Lung (tissue), 12 donors: ENCODE measurements around the gene PPP5C. TPM values are rescaled to one million over a fixed set of nuclear protein-coding genes. Genes with fewer than 3 reads are reported as not detected.
"Not testable (repeated sequence)": the region's sequence is repeated elsewhere in the genome, so short reads cannot be mapped to it uniquely, and the experiment has no call there.

Experiments
- ATAC-seq: fragments of 200-7000 bp; cut with Tn5 transposase; one replicate; pipeline ENCODE4 v1.9.1; 2020; ENCODE audit warnings: moderate number of reproducible peaks; ENCODE audit not compliant: insufficient read depth, low FRiP score
- DNase-seq, 3 donors: peaks; one replicate each; pipeline ENCODE4 v3.0.0-alpha.2; 2013 to 2017
- H3K27ac ChIP-seq, 2 donors: one replicate each; pipeline ENCODE4 v1.5.1; 2013; ENCODE audit warnings: mild to moderate bottlenecking in 2 of 2, moderate library complexity in 2 of 2, control low read depth in 1 of 2, inconsistent platforms in 1 of 2, low read depth in 1 of 2, low read length in 1 of 2
- H3K27me3 ChIP-seq, 3 donors: one replicate each; pipeline ENCODE4 v1.5.1; 2013; ENCODE audit warnings: low read length in 2 of 3; ENCODE audit not compliant: control insufficient read depth in 3 of 3, insufficient read depth in 3 of 3
- H3K36me3 ChIP-seq, 4 donors: one replicate each; pipeline ENCODE4 v1.5.1; 2013; ENCODE audit warnings: low read length in 4 of 4, mild to moderate bottlenecking in 1 of 4, moderate library complexity in 1 of 4; ENCODE audit not compliant: control insufficient read depth in 4 of 4, insufficient read depth in 4 of 4
- H3K4me1 ChIP-seq, 5 donors: one replicate each; pipeline ENCODE4 v1.5.1; 2013; ENCODE audit warnings: low read length in 5 of 5, mild to moderate bottlenecking in 2 of 5, moderate library complexity in 1 of 5; ENCODE audit not compliant: control insufficient read depth in 5 of 5, insufficient read depth in 5 of 5
- H3K4me3 ChIP-seq: one replicate; pipeline ENCODE4 v1.5.1; 2013; ENCODE audit warnings: mild to moderate bottlenecking, control low read depth, moderate library complexity
- H3K9ac ChIP-seq, 2 donors: one replicate each; pipeline ENCODE4 v1.5.1; 2013; ENCODE audit warnings: low read length in 2 of 2, control low read depth in 1 of 2; ENCODE audit not compliant: insufficient read depth in 1 of 2
- H3K9me3 ChIP-seq, 4 donors: one replicate each; pipeline ENCODE4 v1.5.1; 2013; ENCODE audit warnings: low read length in 3 of 4, mild to moderate bottlenecking in 1 of 4, moderate library complexity in 1 of 4; ENCODE audit not compliant: control insufficient read depth in 4 of 4, insufficient read depth in 3 of 4
- WGBS, 2 donors: extraction: QIAGEN DNeasy Blood & Tissue Kit; methylation state at CpG; one replicate each; pipeline ENCODE4 v1.1.7; 2013; 5-methylcytosine and 5-hydroxymethylcytosine counted together
- polyA plus RNA-seq, 2 donors: library from polyadenylated mRNA; stranded (reverse); fragments of 200-250 nt; gene quantifications; one replicate each; pipeline ENCODE4 v1.2.1, GENCODE V29; 2013
- total RNA-seq, 2 donors: library from RNA; depleted of rRNA in 1 of 2; stranded (reverse); fragments of >200 nt in 1 of 2; gene quantifications; one replicate each; pipeline ENCODE4 v1.2.1, GENCODE V29; 2014 to 2021
- TF ChIP-seq, protein P1 (sequence below): IDR thresholded peaks from 2 replicates; pipeline ENCODE4 v1.5.1; 2012; ENCODE audit warnings: mild to moderate bottlenecking; ENCODE audit errors: control extremely low read depth, extremely low read depth
- donor health status: control.
- donor health status: control.
- donor health status: Bipolar disorder and iron deficiency.
- donor health status: healthy.
- donor health status: DM: yes; HTN: yes; CAD: no.

Gene PPP5C
- total and polyA plus RNA-seq, 4 donors: 48.5 to 69.8 (median 54.6) TPM

DNA sequence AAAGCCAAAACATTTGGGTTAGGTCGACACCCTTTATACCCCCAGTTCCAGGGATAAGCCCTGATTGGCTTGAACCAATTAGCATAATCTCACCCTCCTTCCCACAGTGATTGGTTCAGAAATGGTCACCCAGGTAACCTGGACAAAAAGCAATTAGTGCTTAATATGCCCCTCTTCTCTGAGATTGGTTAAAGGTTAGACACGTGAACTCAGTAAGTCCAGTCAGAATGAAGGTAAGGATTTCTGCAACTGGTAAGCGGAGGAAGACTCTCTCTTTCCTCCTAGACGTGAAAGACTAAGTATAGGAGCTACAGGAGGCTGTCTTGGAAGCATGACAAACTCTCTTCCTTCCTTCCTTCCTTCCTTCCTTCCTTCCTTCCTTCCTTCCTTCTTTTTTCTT is 83.1 kb downstream of the PPP5C start:
- Histone ChIP-seq H3K36me3 (no peaks in the 10 kb centered on the region), H3K9ac (no peak overlapping the region), H3K27me3 (peaks cover 0 to 2% (median 0%) of the 10 kb centered on the region in 3 donors), H3K27ac (no peak overlapping the region), H3K9me3 (no peaks in the 10 kb centered on the region), H3K4me3 (no peak overlapping the region), H3K4me1 (peaks cover 0 to 15% (median 3%) of the 10 kb centered on the region in 5 donors)
- TF ChIP-seq, protein P1, sequence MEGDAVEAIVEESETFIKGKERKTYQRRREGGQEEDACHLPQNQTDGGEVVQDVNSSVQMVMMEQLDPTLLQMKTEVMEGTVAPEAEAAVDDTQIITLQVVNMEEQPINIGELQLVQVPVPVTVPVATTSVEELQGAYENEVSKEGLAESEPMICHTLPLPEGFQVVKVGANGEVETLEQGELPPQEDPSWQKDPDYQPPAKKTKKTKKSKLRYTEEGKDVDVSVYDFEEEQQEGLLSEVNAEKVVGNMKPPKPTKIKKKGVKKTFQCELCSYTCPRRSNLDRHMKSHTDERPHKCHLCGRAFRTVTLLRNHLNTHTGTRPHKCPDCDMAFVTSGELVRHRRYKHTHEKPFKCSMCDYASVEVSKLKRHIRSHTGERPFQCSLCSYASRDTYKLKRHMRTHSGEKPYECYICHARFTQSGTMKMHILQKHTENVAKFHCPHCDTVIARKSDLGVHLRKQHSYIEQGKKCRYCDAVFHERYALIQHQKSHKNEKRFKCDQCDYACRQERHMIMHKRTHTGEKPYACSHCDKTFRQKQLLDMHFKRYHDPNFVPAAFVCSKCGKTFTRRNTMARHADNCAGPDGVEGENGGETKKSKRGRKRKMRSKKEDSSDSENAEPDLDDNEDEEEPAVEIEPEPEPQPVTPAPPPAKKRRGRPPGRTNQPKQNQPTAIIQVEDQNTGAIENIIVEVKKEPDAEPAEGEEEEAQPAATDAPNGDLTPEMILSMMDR: no peak
- 66 to 72% methylated on average over 4 of the region's 4 CpGs for WGBS, 2 donors
- DNase-seq (no peak), ATAC-seq (no peak)

DNA sequence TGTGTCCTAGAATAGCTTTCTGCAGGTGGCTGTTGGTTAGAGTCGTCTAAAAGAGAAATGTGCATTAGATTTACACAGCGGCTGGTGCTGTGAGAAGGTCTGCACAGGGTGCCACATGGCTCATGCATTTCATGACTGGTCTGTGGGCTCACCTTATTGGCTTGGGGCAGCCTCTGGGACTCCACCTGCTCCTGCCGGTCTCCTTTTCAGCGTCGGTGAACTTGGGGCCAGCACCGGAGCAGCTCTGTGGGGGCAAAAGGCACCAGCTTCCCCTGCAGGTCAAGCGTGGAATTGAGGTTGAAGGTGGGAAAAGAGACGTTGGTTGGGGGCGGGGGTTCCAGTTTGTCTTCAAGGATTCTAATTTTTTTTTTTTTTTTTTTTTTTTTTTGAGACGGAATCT is 84.9 kb downstream of the PPP5C start:
- no peaks in the 10 kb centered on the region for H3K9me3 ChIP-seq
- WGBS, 2 donors: 43% methylated on average over 9 to 10 of the region's 10 CpGs
- DNase-seq (no peak), ATAC-seq (no peak)
- H3K4me1 ChIP-seq: peaks cover 0 to 4% (median 3%) of the 10 kb centered on the region in 5 donors
- no peaks in the 10 kb centered on the region for H3K36me3 ChIP-seq
- H3K4me3 ChIP-seq: no peak overlapping the region
- H3K27me3 ChIP-seq: peaks cover 0 to 2% (median 0%) of the 10 kb centered on the region in 3 donors
- TF ChIP-seq, protein P1: no peak
- no peak overlapping the region for H3K27ac ChIP-seq
- no peak overlapping the region for H3K9ac ChIP-seq

DNA sequence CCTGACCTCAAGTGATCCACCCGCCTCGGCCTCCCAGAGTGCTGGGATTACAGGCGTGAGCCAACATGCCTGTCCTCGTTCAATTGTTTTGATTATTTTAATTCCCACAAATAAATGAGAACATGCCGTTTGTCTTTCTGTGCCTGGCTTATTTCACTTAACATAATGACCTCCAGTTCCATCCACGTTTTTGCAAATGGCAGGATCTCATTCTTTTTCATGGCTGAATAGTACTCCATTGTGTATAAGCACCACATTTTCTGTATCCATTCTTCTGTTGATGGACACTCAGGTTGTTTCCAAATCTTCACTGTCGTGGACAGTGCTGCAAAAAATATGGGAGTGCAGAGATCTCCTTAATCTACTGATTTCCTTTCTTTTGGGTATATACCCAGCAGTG is 86.6 kb downstream of the PPP5C start:
- not testable (repeated sequence) for H3K9ac ChIP-seq, ATAC-seq, H3K27ac ChIP-seq, H3K27me3 ChIP-seq, DNase-seq, H3K36me3 ChIP-seq, H3K4me1 ChIP-seq, H3K9me3 ChIP-seq, H3K4me3 ChIP-seq
- 68 to 79% methylated on average over 7 of the region's 7 CpGs for WGBS, 2 donors

DNA sequence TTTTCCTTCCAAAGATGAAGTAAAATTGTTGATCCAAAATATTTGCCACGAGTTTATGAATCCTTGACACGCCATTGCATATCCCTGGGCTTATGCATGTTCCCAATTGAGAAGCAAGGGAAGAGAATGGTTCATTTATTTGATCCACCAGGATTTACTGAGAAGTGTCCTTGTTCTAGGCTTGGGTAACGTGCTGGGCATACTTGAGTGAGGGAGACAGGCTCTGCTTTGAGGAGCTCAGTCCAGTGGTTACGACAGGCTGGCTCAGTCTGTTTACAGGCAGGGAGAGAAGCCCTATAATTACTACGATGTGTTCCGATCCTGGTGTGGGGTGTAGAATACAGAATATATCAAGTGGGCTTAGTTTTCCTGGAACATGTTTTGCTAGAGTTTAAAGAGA is 88.1 kb downstream of the PPP5C start:
- Histone ChIP-seq H3K9ac (no peak overlapping the region), H3K4me1 (no peaks in the 10 kb centered on the region), H3K36me3 (no peaks in the 10 kb centered on the region), H3K4me3 (no peak overlapping the region), H3K27me3 (peaks cover 0 to 2% (median 0%) of the 10 kb centered on the region in 3 donors), H3K9me3 (no peaks in the 10 kb centered on the region), H3K27ac (no peak overlapping the region)
- DNase-seq (no peak), ATAC-seq (no peak)
- TF ChIP-seq, protein P1: no peak
- WGBS, 2 donors: 48 to 49% methylated on average over 6 of the region's 6 CpGs

DNA sequence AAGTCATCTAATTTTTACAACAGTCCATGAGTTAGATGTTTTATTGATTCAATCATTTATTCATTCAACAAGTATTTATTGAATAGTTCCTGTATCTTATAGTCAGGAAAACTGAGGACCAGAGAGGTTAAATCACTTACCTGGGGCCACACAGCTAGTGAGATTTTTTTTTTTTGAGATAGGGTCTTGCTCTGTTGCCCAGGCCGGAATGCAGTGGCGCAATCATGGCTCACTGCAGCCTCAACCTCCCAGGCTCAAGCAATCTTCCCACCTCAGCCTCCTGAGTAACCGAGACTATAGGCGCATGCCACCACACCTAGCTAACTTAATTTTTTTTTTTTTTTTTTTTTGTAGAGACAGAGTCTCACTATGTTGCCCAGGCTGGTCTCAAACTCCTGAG is 88.8 kb downstream of the PPP5C start:
- ATAC-seq, H3K9me3 ChIP-seq, H3K4me1 ChIP-seq, H3K9ac ChIP-seq, H3K27ac ChIP-seq, DNase-seq, H3K27me3 ChIP-seq, H3K36me3 ChIP-seq, H3K4me3 ChIP-seq: not testable (repeated sequence)
- 97 to 99% methylated on average over 4 of the region's 4 CpGs for WGBS, 2 donors
